NCI-H2171 (cell line): Measurements from ENCODE around the gene RASSF9.

ENCODE experiments used
- DNase-seq: peaks from one replicate; lab custom pipeline; 2025; lab: John Stamatoyannopoulos, UW

The RASSF9 gene

GRCh38 chr12:85836197-85837090, at the start of gene RASSF9:
Gene RASSF9, minus strand, starts transcription at chr12:85836409. Its CDS starts 208 bp downstream, at chr12:85836201.
- DNase-seq: no peak

GRCh38 chr12:85883763-85884162, 47.6 kb upstream of the RASSF9 start:
- DNase-seq: no peak

- DNase-seq: no peak
Observed at GRCh38 chr12:85877459-85877858, 41.2 kb upstream of the RASSF9 start.

GRCh38 chr12:85874031-85874461, 37.8 kb upstream of the RASSF9 start, which contains the start of gene NTS:
Gene NTS, plus strand, starts transcription at chr12:85874295. Its CDS starts 109 bp downstream, at chr12:85874404.
- DNase-seq: no peak

GRCh38 chr12:85872497-85873091, 36.4 kb upstream of the RASSF9 start:
- DNase-seq: peak; percentile 22

DNA sequence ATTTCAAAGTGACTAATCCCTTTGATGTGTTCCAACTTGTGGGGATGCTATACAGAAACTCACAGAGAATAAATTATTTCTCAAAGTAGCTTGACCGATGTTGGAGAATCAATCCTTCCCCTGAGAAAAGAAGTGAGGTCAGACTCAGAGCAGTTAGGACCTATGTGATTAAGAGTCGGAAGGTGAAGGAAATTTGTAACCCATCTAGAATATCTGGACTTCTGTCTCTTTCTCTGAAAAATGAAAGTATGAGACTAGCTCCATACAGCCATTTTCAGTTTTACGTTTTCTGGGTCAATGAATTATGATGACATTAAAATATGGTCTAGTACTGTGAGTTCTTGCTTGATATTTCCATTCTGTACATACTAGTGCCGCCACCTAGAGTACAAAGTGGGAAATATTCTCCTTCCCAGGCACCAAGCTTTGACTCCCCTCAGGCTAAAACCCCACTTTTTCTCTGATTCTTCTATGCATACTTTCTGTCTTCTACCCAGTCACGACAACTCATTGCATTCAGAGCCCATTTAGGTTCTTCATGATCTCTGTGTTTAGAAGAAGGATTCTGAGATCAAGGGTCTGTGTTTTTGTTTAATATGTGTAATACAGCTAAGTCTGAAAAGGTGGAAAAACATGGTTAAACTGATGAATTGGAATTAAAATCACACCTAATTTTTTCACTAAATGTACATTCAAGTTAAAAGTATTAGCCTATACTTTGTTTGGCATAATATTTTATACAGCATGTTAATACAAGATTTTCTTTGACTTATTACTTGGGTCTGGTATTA, 31.0 kb upstream of the RASSF9 start:
- DNase-seq: peak; percentile 1

GRCh38 chr12:85865890-85866289, 29.7 kb upstream of the RASSF9 start:
- no peak for DNase-seq

DNA sequence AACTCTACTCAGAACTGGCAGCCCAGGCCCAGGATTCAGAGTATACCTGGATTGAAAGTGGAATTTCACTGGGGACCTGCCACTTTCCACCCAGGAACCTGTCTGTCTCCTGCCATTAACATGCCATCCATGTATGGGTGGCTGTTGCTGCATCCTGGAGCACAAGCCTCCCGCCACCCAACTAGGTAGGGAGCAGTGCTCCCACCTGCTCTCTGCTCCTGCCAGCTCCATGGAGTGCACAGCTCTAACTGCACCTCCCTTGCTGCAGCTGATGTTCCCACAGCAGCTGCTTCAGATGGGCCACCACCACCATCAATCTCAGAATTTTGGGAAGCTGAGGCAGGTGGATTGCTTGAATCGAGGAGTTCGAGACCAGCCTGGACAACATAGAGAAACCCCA, 20.8 kb upstream of the RASSF9 start:
- DNase-seq: no peak

GRCh38 chr12:85855305-85855704, 19.1 kb upstream of the RASSF9 start:
- DNase-seq: no peak

DNA sequence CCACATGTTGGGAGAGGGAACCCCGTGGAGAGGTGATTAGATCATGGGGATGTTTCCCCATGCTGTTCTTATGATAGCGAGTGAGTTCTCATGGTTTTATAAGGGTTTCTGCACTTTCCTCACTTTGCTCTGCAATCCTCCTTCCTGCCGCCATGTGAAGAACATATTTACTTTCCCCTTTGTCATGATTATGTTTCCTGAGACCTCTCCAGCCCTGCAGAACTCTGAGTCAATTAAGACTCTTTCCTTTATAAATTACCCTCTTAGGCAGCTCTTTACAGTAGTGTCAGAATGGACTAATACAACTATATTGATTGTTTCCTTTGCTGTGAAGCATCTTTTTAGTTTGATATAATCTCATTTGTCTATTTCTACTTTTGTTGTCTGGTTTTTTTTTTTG, 13.1 kb upstream of the RASSF9 start:
- DNase-seq: no peak

- no peak for DNase-seq
Observed at GRCh38 chr12:85843606-85844310, 7.5 kb upstream of the RASSF9 start.

GRCh38 chr12:85835426-85836196, 598 bp downstream of the RASSF9 start:
- DNase-seq: no peak

- DNase-seq: no peak
Observed at GRCh38 chr12:85834378-85834777, 1.8 kb downstream of the RASSF9 start.

- DNase-seq: no peak
Observed at GRCh38 chr12:85833579-85833978, 2.6 kb downstream of the RASSF9 start.

- no peak for DNase-seq
Observed at GRCh38 chr12:85831327-85831990, 4.8 kb downstream of the RASSF9 start.

- DNase-seq: no peak
Observed at GRCh38 chr12:85829391-85829790, 6.8 kb downstream of the RASSF9 start.

DNA sequence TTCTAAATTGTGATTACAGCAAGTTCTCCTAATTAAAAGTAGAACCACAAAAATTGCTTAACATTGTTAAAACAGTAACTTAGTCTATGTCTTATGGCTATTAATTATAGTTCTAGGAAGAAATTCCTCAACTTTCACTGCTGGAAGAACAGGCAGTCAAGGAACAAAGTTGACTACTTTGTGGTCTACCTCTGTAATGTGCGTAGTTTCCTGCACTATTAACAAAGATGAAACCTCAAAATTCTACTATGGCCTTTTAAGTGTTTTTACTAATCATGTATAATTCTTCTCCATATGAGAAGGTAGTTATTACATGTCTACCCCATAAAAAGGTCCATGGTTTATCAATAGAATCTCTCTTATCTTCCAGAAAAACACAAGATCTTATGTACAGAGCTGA, 7.6 kb downstream of the RASSF9 start:
- no peak for DNase-seq

GRCh38 chr12:85825746-85826145, 10.5 kb downstream of the RASSF9 start:
- no peak for DNase-seq

- DNase-seq: no peak
Observed at GRCh38 chr12:85823436-85824180, 12.6 kb downstream of the RASSF9 start.

DNA sequence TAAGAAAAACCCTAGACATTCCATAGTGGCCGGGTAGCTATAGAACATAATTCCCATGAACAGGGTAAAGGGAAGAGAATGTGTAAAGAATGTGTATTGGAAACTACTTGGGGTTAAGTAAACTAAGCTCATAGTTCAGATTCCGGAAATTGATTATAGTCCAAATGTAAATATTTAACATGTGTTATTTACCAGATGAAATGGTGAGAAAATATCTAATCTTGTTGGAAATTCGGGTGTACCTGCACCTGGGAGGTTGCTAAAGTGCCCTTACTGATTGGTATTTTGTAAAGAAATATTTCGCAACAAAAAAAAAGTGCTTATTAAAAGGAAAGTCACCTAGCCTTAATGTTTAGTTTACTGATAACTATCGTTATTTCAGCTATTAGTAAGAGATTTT, 14.4 kb downstream of the RASSF9 start:
- no peak for DNase-seq
